Activated naive CD4-positive, alpha-beta T cell treated with anti-CD3 and anti-CD28 coated beads, Interleukin-2, amount 50 U/mL, for 24 hours (primary cell): Measurements from ENCODE around the gene LRRC25.

Experiments used
- H3K27ac Mint-ChIP-seq: one replicate; pipeline ENCODE4 v1.8.0; 2021; ENCODE audit warnings: mild to moderate bottlenecking, mixed read lengths
- H3K27me3 Mint-ChIP-seq: one replicate; pipeline ENCODE4 v1.8.0; 2021; ENCODE audit warnings: mixed read lengths
- H3K36me3 Mint-ChIP-seq: one replicate; pipeline ENCODE4 v1.8.0; 2021; ENCODE audit warnings: mixed read lengths
- H3K4me1 Mint-ChIP-seq: one replicate; pipeline ENCODE4 v1.8.0; 2021; ENCODE audit warnings: mixed read lengths
- H3K4me3 Mint-ChIP-seq: one replicate; pipeline ENCODE4 v1.8.0; 2021; ENCODE audit warnings: mild to moderate bottlenecking, mixed read lengths
- H3K9me3 Mint-ChIP-seq: one replicate; pipeline ENCODE4 v1.8.0; 2021; ENCODE audit warnings: mixed read lengths

LRRC25 gene

GRCh38 chr19:18397242-18398202 is at the start of gene LRRC25:
Gene LRRC25 (minus strand): TSS chr19:18397622. CDS start chr19:18396963, 659 bp downstream.
- Mint-ChIP-seq H3K36me3 (no peaks in the 10 kb centered on the region), H3K27ac (no peak within 1 kb of the TSS), H3K4me3 (no peak within 1 kb of the TSS), H3K4me1 (peaks cover 4% of the 10 kb centered on the region), H3K9me3 (no peaks in the 10 kb centered on the region), H3K27me3 (peaks cover 2% of the 10 kb centered on the region)

- no peaks in the 10 kb centered on the region for H3K9me3 Mint-ChIP-seq
- H3K27me3 Mint-ChIP-seq = no peaks in the 10 kb centered on the region
- H3K36me3 Mint-ChIP-seq = peaks cover 14% of the 10 kb centered on the region
- H3K27ac Mint-ChIP-seq = no peak overlapping the region
- H3K4me1 Mint-ChIP-seq = peaks cover 13% of the 10 kb centered on the region
- no peak overlapping the region for H3K4me3 Mint-ChIP-seq
These were observed 49.5 kb upstream of the LRRC25 start for GRCh38 chr19:18446811-18447359.

- no peak overlapping the region for H3K4me3 Mint-ChIP-seq
- H3K36me3 Mint-ChIP-seq = peaks cover 14% of the 10 kb centered on the region
- H3K9me3 Mint-ChIP-seq = no peaks in the 10 kb centered on the region
- no peaks in the 10 kb centered on the region for H3K27me3 Mint-ChIP-seq
- peaks cover 15% of the 10 kb centered on the region for H3K4me1 Mint-ChIP-seq
- H3K27ac Mint-ChIP-seq = no peak overlapping the region
These were observed 48.9 kb upstream of the LRRC25 start for GRCh38 chr19:18446145-18446810.

GRCh38 chr19:18445262-18445948 is 48.0 kb upstream of the LRRC25 start:
- Mint-ChIP-seq H3K27me3 (no peaks in the 10 kb centered on the region), H3K27ac (no peak overlapping the region), H3K9me3 (no peaks in the 10 kb centered on the region), H3K4me3 (no peak overlapping the region), H3K4me1 (peaks cover 20% of the 10 kb centered on the region), H3K36me3 (peaks cover 12% of the 10 kb centered on the region)

- no peak overlapping the region for H3K27ac Mint-ChIP-seq
- H3K4me3 Mint-ChIP-seq = no peak overlapping the region
- no peaks in the 10 kb centered on the region for H3K27me3 Mint-ChIP-seq
- no peaks in the 10 kb centered on the region for H3K9me3 Mint-ChIP-seq
- peaks cover 12% of the 10 kb centered on the region for H3K36me3 Mint-ChIP-seq
- H3K4me1 Mint-ChIP-seq = peaks cover 23% of the 10 kb centered on the region
These were observed 47.1 kb upstream of the LRRC25 start for GRCh38 chr19:18444513-18444912.

- Mint-ChIP-seq H3K4me3 (no peak overlapping the region), H3K4me1 (peaks cover 23% of the 10 kb centered on the region), H3K27ac (no peak overlapping the region), H3K9me3 (no peaks in the 10 kb centered on the region), H3K36me3 (peaks cover 11% of the 10 kb centered on the region), H3K27me3 (no peaks in the 10 kb centered on the region)
These were observed 46.4 kb upstream of the LRRC25 start for GRCh38 chr19:18443831-18444230.

- H3K27ac Mint-ChIP-seq = peak overlapping the region; percentile 51
- H3K27me3 Mint-ChIP-seq = no peaks in the 10 kb centered on the region
- H3K4me1 Mint-ChIP-seq = peaks cover 23% of the 10 kb centered on the region
- no peak overlapping the region for H3K4me3 Mint-ChIP-seq
- peaks cover 9% of the 10 kb centered on the region for H3K36me3 Mint-ChIP-seq
- H3K9me3 Mint-ChIP-seq = no peaks in the 10 kb centered on the region
These were observed 46.0 kb upstream of the LRRC25 start for GRCh38 chr19:18443406-18443805.

- no peaks in the 10 kb centered on the region for H3K9me3 Mint-ChIP-seq
- H3K27me3 Mint-ChIP-seq = no peaks in the 10 kb centered on the region
- H3K4me1 Mint-ChIP-seq = peaks cover 23% of the 10 kb centered on the region
- H3K36me3 Mint-ChIP-seq = peaks cover 6% of the 10 kb centered on the region
- H3K4me3 Mint-ChIP-seq = no peak overlapping the region
- peak overlapping the region; percentile 88 for H3K27ac Mint-ChIP-seq
These were observed 45.5 kb upstream of the LRRC25 start for GRCh38 chr19:18442941-18443340.

- Mint-ChIP-seq H3K4me3 (peak overlapping the region; percentile 60), H3K9me3 (no peaks in the 10 kb centered on the region), H3K36me3 (peaks cover 6% of the 10 kb centered on the region), H3K4me1 (peaks cover 23% of the 10 kb centered on the region), H3K27ac (peak overlapping the region; percentile 88), H3K27me3 (no peaks in the 10 kb centered on the region)
These were observed 44.7 kb upstream of the LRRC25 start for GRCh38 chr19:18441804-18442788.

GRCh38 chr19:18440936-18441803 is 43.7 kb upstream of the LRRC25 start:
- H3K9me3 Mint-ChIP-seq = no peaks in the 10 kb centered on the region
- no peak overlapping the region for H3K4me3 Mint-ChIP-seq
- H3K4me1 Mint-ChIP-seq = peaks cover 27% of the 10 kb centered on the region
- peaks cover 6% of the 10 kb centered on the region for H3K36me3 Mint-ChIP-seq
- no peaks in the 10 kb centered on the region for H3K27me3 Mint-ChIP-seq
- no peak overlapping the region for H3K27ac Mint-ChIP-seq

GRCh38 chr19:18440415-18440877 is 43.0 kb upstream of the LRRC25 start:
- Mint-ChIP-seq H3K27me3 (no peaks in the 10 kb centered on the region), H3K36me3 (peaks cover 6% of the 10 kb centered on the region), H3K4me1 (peaks cover 31% of the 10 kb centered on the region), H3K9me3 (no peaks in the 10 kb centered on the region), H3K27ac (peak overlapping the region; percentile 83), H3K4me3 (no peak overlapping the region)

- H3K4me1 Mint-ChIP-seq = peaks cover 31% of the 10 kb centered on the region
- H3K27ac Mint-ChIP-seq = no peak overlapping the region
- no peak overlapping the region for H3K4me3 Mint-ChIP-seq
- no peaks in the 10 kb centered on the region for H3K9me3 Mint-ChIP-seq
- no peaks in the 10 kb centered on the region for H3K27me3 Mint-ChIP-seq
- peaks cover 6% of the 10 kb centered on the region for H3K36me3 Mint-ChIP-seq
These were observed 42.5 kb upstream of the LRRC25 start for GRCh38 chr19:18439910-18440237.

GRCh38 chr19:18439025-18439909 is 41.8 kb upstream of the LRRC25 start:
- Mint-ChIP-seq H3K36me3 (peaks cover 6% of the 10 kb centered on the region), H3K4me1 (peaks cover 31% of the 10 kb centered on the region), H3K27me3 (no peaks in the 10 kb centered on the region), H3K4me3 (no peak overlapping the region), H3K9me3 (no peaks in the 10 kb centered on the region), H3K27ac (no peak overlapping the region)
